A673 (cell line): ENCODE results near the gene LCE1F. TPM values are rescaled to one million over a fixed set of nuclear protein-coding genes. Genes with fewer than 3 reads are reported as not detected.

Experiments
- BruUV-seq: library from RNA; stranded (reverse); fragments of 400-500 nt; replicated peaks from 2 replicates; lab custom pipeline; 2021; lab: Mats Ljungman, UMichigan
- CTCF ChIA-PET: fragments of 300-600 bp; sonication (Branson Sonifier 250); formaldehyde crosslinking; loops from one replicate; lab custom pipeline; 2022; ENCODE audit warnings: antibody characterized with exemption; lab: Charles Lee
- POLR2A ChIA-PET: fragments of 300-600 bp; sonication (Branson Sonifier 250); formaldehyde crosslinking; loops from one replicate; lab custom pipeline; 2022; ENCODE audit warnings: antibody characterized with exemption; ENCODE audit not compliant: low non-redundant PET; lab: Charles Lee
- DNase-seq: peaks from one replicate; pipeline ENCODE4 v3.0.0-alpha.2; 2015; ENCODE audit warnings: low spot score
- H3K27ac ChIP-seq: fragments of 200-600 bp; sonication (generic); 2 replicates; pipeline ENCODE4 v1.5.1; 2016; ENCODE audit warnings: mixed run types, low read depth, mild to moderate bottlenecking, mixed read lengths, antibody characterized with exemption, low read length; ENCODE audit not compliant: poor library complexity, severe bottlenecking
- H3K27me3 ChIP-seq: fragments of 200-600 bp; sonication (generic); replicated peaks from 2 replicates; pipeline ENCODE4 v1.6.1; 2017; ENCODE audit warnings: mixed run types, low read depth, mild to moderate bottlenecking, mixed read lengths, antibody characterized with exemption, low read length; ENCODE audit not compliant: insufficient read depth, poor library complexity
- H3K36me3 ChIP-seq: fragments of 200-600 bp; sonication (generic); 2 replicates; pipeline ENCODE4 v1.6.1; 2016; ENCODE audit warnings: mixed run types, mild to moderate bottlenecking, mixed read lengths, antibody characterized with exemption, low read length; ENCODE audit not compliant: insufficient read depth, poor library complexity, severe bottlenecking
- H3K4me1 ChIP-seq: fragments of 200-600 bp; sonication (generic); 2 replicates; pipeline ENCODE4 v1.6.1; 2017; ENCODE audit warnings: mixed run types, mild to moderate bottlenecking, mixed read lengths, antibody characterized with exemption, low read length; ENCODE audit not compliant: insufficient read depth, poor library complexity, severe bottlenecking
- H3K4me3 ChIP-seq: fragments of 200-600 bp; sonication (generic); 2 replicates; pipeline ENCODE4 v1.5.1; 2016; ENCODE audit warnings: low read depth, mixed run types, mild to moderate bottlenecking, mixed read lengths, low read length; ENCODE audit not compliant: poor library complexity, severe bottlenecking
- H3K9me3 ChIP-seq: fragments of 200-600 bp; sonication (generic); 2 replicates; pipeline ENCODE4 v1.6.1; 2016; ENCODE audit warnings: mixed run types, low read depth, mild to moderate bottlenecking, mixed read lengths, antibody characterized with exemption, low read length; ENCODE audit not compliant: poor library complexity, severe bottlenecking
- CTCF ChIP-seq: fragments of 300-800, 200-600 bp; sonication (generic); conservative IDR thresholded peaks from 2 replicates; pipeline ENCODE4 v1.5.1; 2017; ENCODE audit warnings: low read depth, mild to moderate bottlenecking, antibody characterized with exemption, low read length, moderate library complexity, mixed read lengths
- EZH2 ChIP-seq: fragments of 200-600 bp; sonication (generic); IDR thresholded peaks from 2 replicates; pipeline ENCODE4 v1.6.1; 2017; ENCODE audit warnings: borderline replicate concordance, low read depth, mild to moderate bottlenecking, mixed read lengths, antibody characterized with exemption, low read length; ENCODE audit not compliant: poor library complexity, severe bottlenecking
- intact Hi-C: fragments of 100-400 bp; cut with micrococcal nuclease; formaldehyde crosslinking; loops from one replicate; pipeline ENCODE4 v1.10.0; 2022; ENCODE audit not compliant: unreplicated experiment
- total RNA-seq: library from RNA; stranded (reverse); gene quantifications from 2 replicates; pipeline ENCODE4 v1.2.3, GENCODE V29; 2021

Gene LCE1F
- total RNA-seq, 1 experiment from 2014 or later, result not detected

- CTCF ChIA-PET, result no interaction called here
- TF ChIP-seq CTCF (no peak), EZH2 (no peak)
- no peak overlapping the region for H3K27ac ChIP-seq
- peaks cover 20% of the 10 kb centered on the region for H3K27me3 ChIP-seq
- intact Hi-C loops, result no loop called here
- H3K9me3 ChIP-seq, result no peaks in the 10 kb centered on the region
- no peaks in the 10 kb centered on the region for H3K36me3 ChIP-seq
- DNase-seq, result no peak
- POLR2A ChIA-PET, result no interaction called here
- no TSS peak for BruUV-seq
- H3K4me3 ChIP-seq, result no peak overlapping the region
- H3K4me1 ChIP-seq, result no peaks in the 10 kb centered on the region
Measured at GRCh38 chr1:152776361-152776760, 1.4 kb downstream of the LCE1F start.

GRCh38 chr1:152777510-152778137 lies 2.7 kb downstream of the LCE1F start:
- H3K36me3 ChIP-seq, result no peaks in the 10 kb centered on the region
- peak; percentile 42 for DNase-seq
- H3K4me3 ChIP-seq, result no peak overlapping the region
- intact Hi-C loops, result no loop called here
- H3K9me3 ChIP-seq, result no peaks in the 10 kb centered on the region
- H3K27ac ChIP-seq, result no peak overlapping the region
- CTCF ChIA-PET, result no interaction called here
- H3K4me1 ChIP-seq, result no peaks in the 10 kb centered on the region
- POLR2A ChIA-PET, result no interaction called here
- TF ChIP-seq CTCF, result peak; percentile 60
- no peak for TF ChIP-seq EZH2
- BruUV-seq, result no TSS peak
- peaks cover 27% of the 10 kb centered on the region for H3K27me3 ChIP-seq

- DNase-seq, result no peak
- POLR2A ChIA-PET, result no interaction called here
- no peaks in the 10 kb centered on the region for H3K36me3 ChIP-seq
- H3K4me3 ChIP-seq, result no peak overlapping the region
- no TSS peak for BruUV-seq
- peaks cover 45% of the 10 kb centered on the region for H3K27me3 ChIP-seq
- H3K4me1 ChIP-seq, result no peaks in the 10 kb centered on the region
- H3K27ac ChIP-seq, result no peak overlapping the region
- CTCF ChIA-PET, result no interaction called here
- intact Hi-C loops, result no loop called here
- H3K9me3 ChIP-seq, result no peaks in the 10 kb centered on the region
- TF ChIP-seq CTCF, result no peak
- TF ChIP-seq EZH2, result no peak
Measured at GRCh38 chr1:152783095-152783494, 8.2 kb downstream of the LCE1F start.
